Lower leg skin (tissue), 4 donors: ENCODE data around the gene STK24. TPM values are rescaled to one million over a fixed set of nuclear protein-coding genes. Genes with fewer than 3 reads are reported as not detected.

ENCODE experiments used
- DNase-seq, 2 donors: peaks; one replicate each; pipeline ENCODE4 v3.0.0-alpha.2; 2019; ENCODE audit warnings: low spot score in 2 of 2
- H3K4me3 ChIP-seq: fragments of 200-600 bp; sonication (generic); 2 replicates; pipeline ENCODE4 v1.5.1; 2017; ENCODE audit warnings: mild to moderate bottlenecking, low read depth; ENCODE audit not compliant: poor library complexity, severe bottlenecking
- POLR2A ChIP-seq, 2 donors: fragments of 450-650 bp; IDR thresholded peaks; one replicate each; pipeline ENCODE4 v1.6.1; 2016 to 2017; ENCODE audit warnings: antibody characterized with exemption in 2 of 2, mild to moderate bottlenecking in 1 of 2, moderate library complexity in 1 of 2
- WGBS, 2 donors: methylation state at CpG; one replicate each; pipeline ENCODE4 v1.1.5; 2018; 5-methylcytosine and 5-hydroxymethylcytosine counted together
- intact Hi-C: fragments of 100-400 bp; cut with DNase I; formaldehyde crosslinking; loops from one replicate; pipeline ENCODE4 v1.15.0; 2023; ENCODE audit warnings: low total_unique reads
- total RNA-seq, 4 donors: library from RNA; depleted of rRNA; stranded (reverse); fragments of >200 nt; gene quantifications; one replicate each; pipeline ENCODE4 v1.1.0, GENCODE V29; 2016
- TF ChIP-seq, protein P1 (sequence below), 3 donors: fragments of 450-650 bp; IDR thresholded peaks; one replicate each; pipeline ENCODE4 v1.5.1; 2016; ENCODE audit warnings: antibody characterized with exemption in 3 of 3, mild to moderate bottlenecking in 3 of 3, moderate library complexity in 2 of 3

The STK24 gene
- total RNA-seq, 4 donors from 2014 or later: 212 to 281 (median 266) TPM

DNA sequence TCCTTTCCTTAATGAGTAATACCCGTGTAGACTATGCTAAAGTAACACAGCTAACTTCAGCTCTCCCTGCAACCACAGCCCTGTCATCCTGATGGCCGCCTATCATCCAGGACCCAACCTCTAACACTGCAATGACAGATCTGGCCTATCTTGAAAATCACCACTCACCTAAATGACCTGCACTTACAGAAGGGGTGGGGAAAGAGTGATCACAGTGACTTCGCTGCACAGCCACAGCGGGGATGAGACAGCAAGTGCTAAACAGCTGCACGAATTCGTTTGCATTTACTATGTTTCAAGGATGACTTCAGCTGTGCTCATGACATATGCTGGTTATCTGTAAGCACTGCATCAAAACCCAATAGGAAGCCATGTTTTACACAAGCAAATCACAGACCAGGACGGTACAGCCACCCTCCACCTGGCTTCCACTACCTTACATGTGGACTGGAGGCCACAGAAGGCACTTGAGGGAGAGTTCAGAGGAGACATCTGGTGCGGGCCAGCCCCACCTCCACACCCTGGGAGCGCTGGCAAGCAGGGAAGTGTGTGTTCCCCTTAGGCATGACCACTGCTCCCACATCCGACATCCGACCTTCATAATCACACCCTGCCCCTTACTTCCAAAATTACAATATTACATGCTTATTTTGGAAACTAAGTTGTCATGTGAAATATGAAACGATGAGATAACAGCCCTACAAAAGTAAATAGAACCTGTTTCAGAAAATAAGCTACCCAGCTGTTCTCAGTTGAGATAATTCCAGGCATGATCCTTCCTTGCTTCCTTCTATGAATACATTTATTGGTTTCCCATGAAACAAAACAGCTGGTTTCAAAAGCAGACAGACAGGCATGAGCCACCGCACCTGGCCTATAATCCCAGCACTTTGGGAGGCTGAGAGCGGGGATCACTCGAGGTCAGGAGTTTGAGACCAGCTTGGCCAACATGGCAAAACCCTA lies 95.7 kb downstream of the STK24 start:
- no peak for TF ChIP-seq POLR2A (IDR thresholded peaks at IDR 0.05)
- TF ChIP-seq, protein P1, sequence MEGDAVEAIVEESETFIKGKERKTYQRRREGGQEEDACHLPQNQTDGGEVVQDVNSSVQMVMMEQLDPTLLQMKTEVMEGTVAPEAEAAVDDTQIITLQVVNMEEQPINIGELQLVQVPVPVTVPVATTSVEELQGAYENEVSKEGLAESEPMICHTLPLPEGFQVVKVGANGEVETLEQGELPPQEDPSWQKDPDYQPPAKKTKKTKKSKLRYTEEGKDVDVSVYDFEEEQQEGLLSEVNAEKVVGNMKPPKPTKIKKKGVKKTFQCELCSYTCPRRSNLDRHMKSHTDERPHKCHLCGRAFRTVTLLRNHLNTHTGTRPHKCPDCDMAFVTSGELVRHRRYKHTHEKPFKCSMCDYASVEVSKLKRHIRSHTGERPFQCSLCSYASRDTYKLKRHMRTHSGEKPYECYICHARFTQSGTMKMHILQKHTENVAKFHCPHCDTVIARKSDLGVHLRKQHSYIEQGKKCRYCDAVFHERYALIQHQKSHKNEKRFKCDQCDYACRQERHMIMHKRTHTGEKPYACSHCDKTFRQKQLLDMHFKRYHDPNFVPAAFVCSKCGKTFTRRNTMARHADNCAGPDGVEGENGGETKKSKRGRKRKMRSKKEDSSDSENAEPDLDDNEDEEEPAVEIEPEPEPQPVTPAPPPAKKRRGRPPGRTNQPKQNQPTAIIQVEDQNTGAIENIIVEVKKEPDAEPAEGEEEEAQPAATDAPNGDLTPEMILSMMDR (IDR thresholded peaks at IDR 0.05): no peak
- WGBS, 2 donors: 65 to 78% methylated on average over 15 of the region's 15 CpGs
- peak in 1 of 2 donors; percentile 77 for DNase-seq
- H3K4me3 ChIP-seq: no peak overlapping the region
- intact Hi-C loops: loop anchor here (10.0 kb wide), 1 partner anchor 84 kb away; no protein-coding TSS in a partner anchor

DNA sequence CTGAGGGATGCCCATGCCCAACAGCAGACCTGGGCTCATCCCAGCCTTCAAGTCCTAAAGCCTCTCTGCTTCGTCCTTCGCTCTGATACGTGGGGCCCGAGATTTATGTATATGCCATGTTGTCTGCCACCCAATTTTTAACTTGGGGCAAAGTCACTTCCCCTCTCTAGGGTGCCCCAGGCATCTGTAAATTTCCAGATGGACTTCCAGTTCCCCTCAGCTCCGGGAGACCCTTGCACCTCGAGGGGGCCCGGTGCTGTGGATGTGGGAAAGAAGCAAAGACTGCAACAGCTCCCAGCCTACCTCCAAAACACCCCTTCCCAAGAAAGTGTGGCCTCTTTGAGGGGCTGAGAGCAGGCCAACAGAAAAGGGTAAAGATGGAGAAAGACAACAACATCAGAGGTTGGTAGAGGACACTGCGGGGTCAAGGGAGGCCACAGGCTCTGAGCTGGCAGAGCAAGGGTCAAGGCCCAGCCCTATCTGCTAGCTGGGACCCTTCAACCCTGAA lies 97.4 kb downstream of the STK24 start:
- TF ChIP-seq, protein P1 (IDR thresholded peaks at IDR 0.05): no peak
- TF ChIP-seq POLR2A (IDR thresholded peaks at IDR 0.05): no peak
- WGBS, 2 donors: 88 to 91% methylated on average over 8 of the region's 8 CpGs
- no peak for DNase-seq
- no peak overlapping the region for H3K4me3 ChIP-seq
- intact Hi-C loops: loop anchor here (10.0 kb wide), 2 partner anchors 85 to 1195 kb away; no protein-coding TSS in a partner anchor

DNA sequence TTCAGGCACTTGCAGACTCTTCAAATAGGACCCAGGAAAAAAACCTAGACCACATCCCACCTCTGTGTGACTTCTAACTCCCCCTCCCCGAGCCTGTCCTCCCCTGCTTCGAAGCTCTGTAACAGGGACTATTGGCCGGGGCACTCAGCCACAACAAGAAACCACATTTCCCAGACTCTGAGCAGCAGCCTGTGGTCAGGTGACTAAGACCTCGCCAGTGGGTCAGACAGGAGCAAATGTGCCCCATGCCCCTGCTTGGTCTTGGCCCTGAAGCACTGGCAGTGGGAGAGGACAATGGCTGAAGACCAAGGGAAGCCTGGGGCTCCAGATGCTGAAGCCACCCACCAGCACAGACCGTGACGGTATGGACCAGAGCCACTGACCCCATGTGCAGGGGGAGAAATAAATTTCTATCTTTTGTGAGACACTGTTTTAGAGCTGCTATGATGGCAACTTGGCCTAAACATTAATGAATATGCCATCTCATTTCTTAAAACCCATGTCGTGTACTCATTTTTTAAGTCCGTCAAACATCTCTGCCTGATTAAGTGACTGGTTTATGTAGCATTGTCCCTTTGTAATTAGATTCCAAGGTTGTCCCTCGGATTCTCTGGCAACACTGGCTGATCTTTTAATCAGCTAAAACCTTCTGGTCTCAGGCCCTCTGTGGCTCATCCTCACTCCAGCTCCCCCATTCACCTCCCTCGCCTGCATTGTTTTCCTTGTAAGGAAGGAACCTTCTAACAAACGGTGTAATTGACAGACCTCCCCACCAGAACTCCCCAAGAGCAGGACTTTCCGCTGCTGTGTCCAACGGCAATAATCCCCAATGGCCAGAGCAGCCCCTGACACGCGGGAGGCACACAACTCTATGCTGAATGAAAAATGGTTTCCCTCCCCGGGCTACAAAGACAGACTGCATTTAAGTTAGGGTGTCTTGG lies 98.4 kb downstream of the STK24 start:
- no peak for TF ChIP-seq POLR2A (IDR thresholded peaks at IDR 0.05)
- TF ChIP-seq, protein P1 (IDR thresholded peaks at IDR 0.05): no peak
- 80 to 85% methylated on average over 16 of the region's 16 CpGs for WGBS, 2 donors
- peak in 1 of 2 donors; percentile 57 for DNase-seq
- no peak overlapping the region for H3K4me3 ChIP-seq
- intact Hi-C loops: loop anchor here (10.0 kb wide), 1 partner anchor 1194 kb away; no protein-coding TSS in a partner anchor

DNA sequence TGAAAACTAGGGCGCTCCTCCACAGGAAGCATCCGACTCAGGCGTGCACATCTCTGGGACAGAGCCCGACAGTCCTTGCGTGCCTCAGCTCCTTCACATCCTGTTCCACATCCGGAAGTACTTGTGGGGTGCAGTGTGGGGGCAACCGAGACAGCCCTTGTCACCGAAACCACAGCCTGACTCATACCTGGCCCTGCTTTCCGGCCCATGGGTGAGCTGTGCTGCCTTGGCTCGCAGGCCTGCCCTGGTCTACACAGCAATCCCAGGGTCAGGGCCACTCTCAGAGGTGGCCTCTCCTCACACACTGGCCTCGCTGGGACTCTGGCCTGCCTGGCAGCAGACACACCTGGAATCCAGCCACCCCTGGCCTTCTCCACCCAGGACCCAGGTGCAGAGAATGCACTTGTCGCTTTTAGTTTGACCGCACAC lies 100.4 kb downstream of the STK24 start:
- no peak for TF ChIP-seq POLR2A (IDR thresholded peaks at IDR 0.05)
- TF ChIP-seq, protein P1 (IDR thresholded peaks at IDR 0.05): no peak
- WGBS, 2 donors: 41 to 57% methylated on average over 13 of the region's 13 CpGs
- no peak overlapping the region for H3K4me3 ChIP-seq
- intact Hi-C loops: loop anchor here (10.0 kb wide), 1 partner anchor 1192 kb away; no protein-coding TSS in a partner anchor
- DNase-seq: peak in 1 of 2 donors; percentile 92

DNA sequence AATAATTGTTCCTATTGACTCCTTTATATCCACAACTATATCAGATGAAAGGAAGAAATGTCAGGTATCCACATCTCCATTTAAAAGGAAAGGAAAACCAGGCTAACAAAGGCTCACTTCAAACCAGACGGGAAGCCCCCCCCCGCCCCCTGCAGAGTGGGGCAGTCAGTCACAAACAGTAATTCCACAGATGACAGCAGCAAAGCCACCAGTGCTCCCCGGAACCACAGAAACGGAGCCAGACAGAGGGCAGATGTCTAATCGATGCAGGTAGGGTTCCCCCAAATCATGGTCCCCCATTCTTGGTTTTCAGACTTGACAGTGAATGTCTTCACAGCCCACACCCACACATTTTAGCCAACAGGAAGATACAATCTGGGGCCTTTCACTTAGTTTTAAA lies 100.8 kb downstream of the STK24 start:
- intact Hi-C loops: loop anchor here (10.0 kb wide), 1 partner anchor 1191 kb away; no protein-coding TSS in a partner anchor
- DNase-seq: peak in 1 of 2 donors; percentile 82
- TF ChIP-seq POLR2A (IDR thresholded peaks at IDR 0.05): no peak
- TF ChIP-seq, protein P1 (IDR thresholded peaks at IDR 0.05): no peak
- no peak overlapping the region for H3K4me3 ChIP-seq
- 47 to 57% methylated on average over 5 of the region's 5 CpGs for WGBS, 2 donors
